Thoracic aorta (tissue), 2 donors: ENCODE results near the gene ABCF3. TPM values are rescaled to one million over a fixed set of nuclear protein-coding genes. Genes with fewer than 3 reads are reported as not detected.
"Not testable (repeated sequence)": the region's sequence is repeated elsewhere in the genome, so short reads cannot be mapped to it uniquely, and the experiment has no call there.

ENCODE experiments used
- ATAC-seq: fragments of 150-250 bp; one replicate; pipeline ENCODE4 v1.8.0; 2017; ENCODE audit warnings: low read depth; ENCODE audit not compliant: insufficient number of reproducible peaks, low FRiP score
- DNase-seq: peaks from one replicate; pipeline ENCODE4 v3.0.0-alpha.2; 2020; ENCODE audit warnings: low spot score
- H3K27ac ChIP-seq, 2 donors: fragments of 200-600 bp; sonication (generic); 1 replicate in 1 of 2; 2 replicates in 1 of 2; pipeline ENCODE4 v1.5.1; 2016; ENCODE audit warnings: mild to moderate bottlenecking in 2 of 2, moderate library complexity in 2 of 2
- H3K27me3 ChIP-seq: fragments of 200-600 bp; sonication (generic); replicated peaks from 2 replicates; pipeline ENCODE4 v1.6.0; 2016; ENCODE audit warnings: mild to moderate bottlenecking; ENCODE audit not compliant: insufficient read depth
- H3K36me3 ChIP-seq: fragments of 200-600 bp; sonication (generic); one replicate; pipeline ENCODE4 v1.5.1; 2016
- H3K4me1 ChIP-seq, 2 donors: fragments of 200-600 bp; sonication (generic); 1 replicate in 1 of 2; 2 replicates in 1 of 2; pipeline versions ENCODE4 v1.5.1 to v1.6.0; 2016; ENCODE audit warnings: low read depth in 2 of 2, mild to moderate bottlenecking in 1 of 2; ENCODE audit not compliant: control insufficient read depth in 1 of 2
- H3K4me3 ChIP-seq: fragments of 200-600 bp; sonication (generic); 2 replicates; pipeline ENCODE4 v1.5.1; 2016; ENCODE audit warnings: mild to moderate bottlenecking
- H3K9me3 ChIP-seq: fragments of 200-600 bp; sonication (generic); 2 replicates; pipeline ENCODE4 v1.5.1; 2016
- CTCF ChIP-seq: fragments of 200-600 bp; sonication (generic); IDR thresholded peaks from one replicate; pipeline ENCODE4 v1.5.1; 2019; ENCODE audit warnings: antibody characterized with exemption
- total RNA-seq, 2 donors: library from RNA; depleted of rRNA; stranded (reverse); fragments of >200 nt; gene quantifications; one replicate each; pipeline versions ENCODE4 v1.1.0 to v1.2.3, GENCODE V29; 2016

The ABCF3 gene
- total RNA-seq, 2 donors from 2014 or later = 50.2 to 62.1 TPM

DNA sequence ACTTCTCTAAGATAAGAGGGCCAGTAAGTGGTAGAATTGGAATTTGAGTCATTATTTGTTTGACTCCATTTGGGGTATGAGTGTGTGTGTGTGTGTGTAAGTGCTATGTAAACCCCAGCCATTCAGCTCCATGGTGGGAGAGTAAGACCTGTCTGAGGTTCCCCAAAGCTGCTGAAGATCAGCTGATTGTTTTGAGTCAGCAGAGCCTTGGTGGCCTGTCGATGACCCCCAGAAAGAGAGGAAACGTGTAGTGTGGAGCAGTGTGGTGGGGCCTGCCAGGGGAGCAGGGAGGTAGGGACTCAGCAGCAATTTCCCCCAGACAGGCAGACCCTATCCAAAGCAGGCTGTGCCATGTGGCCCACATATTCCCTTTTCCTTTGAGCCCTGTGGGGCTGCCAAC is 25.5 kb upstream of the ABCF3 start:
- peak overlapping the region in 1 of 2 donors; percentile 63 for H3K27ac ChIP-seq
- DNase-seq = no peak
- no peak for ATAC-seq
- H3K36me3 ChIP-seq = peaks cover 21% of the 10 kb centered on the region
- H3K4me3 ChIP-seq = peak overlapping the region; percentile 36
- H3K4me1 ChIP-seq = peaks cover 33 to 65% of the 10 kb centered on the region in 2 donors
- no peak for TF ChIP-seq CTCF
- no peaks in the 10 kb centered on the region for H3K27me3 ChIP-seq
- H3K9me3 ChIP-seq = no peaks in the 10 kb centered on the region

DNA sequence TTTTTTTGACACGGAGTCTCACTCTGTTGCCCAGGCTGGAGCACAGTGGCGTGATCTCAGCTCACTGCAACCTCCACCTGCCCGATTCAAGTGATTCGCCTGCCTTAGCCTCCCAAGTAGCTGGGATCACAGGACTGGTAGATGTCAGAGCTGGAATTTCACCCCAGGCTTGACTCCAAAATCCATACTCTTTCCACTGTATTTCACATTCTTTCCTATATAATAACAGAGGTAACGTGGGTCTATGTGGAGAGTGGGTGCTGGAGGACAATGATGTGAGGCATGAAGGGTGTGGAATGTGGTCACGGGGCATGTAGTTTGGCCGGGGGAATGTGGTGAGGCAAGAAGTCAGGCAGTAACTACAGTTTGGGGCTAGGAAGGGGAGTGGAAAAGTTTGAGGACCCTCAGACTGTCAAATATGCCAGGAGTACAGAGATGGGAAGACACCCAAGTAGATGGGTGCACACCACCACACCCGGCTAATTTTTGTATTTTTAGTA is 23.4 kb upstream of the ABCF3 start:
- H3K27me3 ChIP-seq, H3K9me3 ChIP-seq, H3K4me3 ChIP-seq, DNase-seq, ATAC-seq, H3K27ac ChIP-seq: not testable (repeated sequence)
- Histone ChIP-seq H3K4me1 (peaks cover 22 to 52% of the 10 kb centered on the region in 2 donors), H3K36me3 (peaks cover 42% of the 10 kb centered on the region)

DNA sequence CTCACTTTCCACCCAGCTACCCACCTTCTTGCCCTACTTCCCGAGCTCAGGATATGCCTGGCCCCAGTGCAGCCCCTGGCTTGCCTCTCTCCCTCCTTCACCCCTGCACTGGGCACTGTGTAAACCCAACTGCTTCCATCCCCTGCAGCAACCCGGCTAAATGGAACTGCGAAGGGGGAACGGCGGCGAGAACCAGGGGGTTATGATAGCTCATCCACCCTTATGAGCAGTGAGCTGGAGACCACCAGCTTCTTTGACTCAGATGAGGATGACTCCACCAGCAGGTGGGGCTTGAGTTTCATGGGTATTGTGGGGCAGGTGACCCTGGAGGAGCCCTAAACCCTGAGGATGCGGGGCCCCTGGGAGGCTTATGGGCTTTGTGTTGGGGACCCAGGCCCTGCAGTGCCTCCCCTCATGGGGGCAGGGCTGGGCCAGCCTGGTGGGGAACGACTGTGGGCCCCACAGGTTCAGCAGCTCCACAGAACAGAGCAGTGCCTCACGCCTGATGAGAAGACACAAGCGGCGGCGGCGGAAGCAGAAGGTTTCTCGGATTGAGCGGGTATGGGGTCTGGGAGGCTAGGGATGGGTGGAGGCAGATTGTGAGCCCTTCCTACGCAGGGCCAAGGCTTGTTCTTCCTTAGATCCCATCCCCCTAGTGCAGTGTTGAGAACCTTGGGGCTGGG is 21.2 kb upstream of the ABCF3 start:
- DNase-seq (no peak), ATAC-seq (no peak)
- Histone ChIP-seq H3K36me3 (peaks cover 60% of the 10 kb centered on the region), H3K4me3 (no peak overlapping the region), H3K27me3 (no peaks in the 10 kb centered on the region), H3K9me3 (no peaks in the 10 kb centered on the region), H3K4me1 (peaks cover 13 to 32% of the 10 kb centered on the region in 2 donors), H3K27ac (no peak overlapping the region)
- TF ChIP-seq CTCF = no peak

- DNase-seq = no peak
- no peak overlapping the region for H3K4me3 ChIP-seq
- no peak for TF ChIP-seq CTCF
- peaks cover 67% of the 10 kb centered on the region for H3K36me3 ChIP-seq
- no peak for ATAC-seq
- H3K27me3 ChIP-seq = no peaks in the 10 kb centered on the region
- H3K27ac ChIP-seq = no peak overlapping the region
- H3K9me3 ChIP-seq = no peaks in the 10 kb centered on the region
- peaks cover 8 to 26% of the 10 kb centered on the region in 2 donors for H3K4me1 ChIP-seq
These were observed 20.5 kb upstream of the ABCF3 start for GRCh38 chr3:184165543-184165942.

GRCh38 chr3:184166671-184167070 is 19.3 kb upstream of the ABCF3 start:
- peaks cover 1 to 15% of the 10 kb centered on the region in 2 donors for H3K4me1 ChIP-seq
- DNase-seq (no peak), ATAC-seq (no peak)
- no peaks in the 10 kb centered on the region for H3K9me3 ChIP-seq
- TF ChIP-seq CTCF = no peak
- peaks cover 78% of the 10 kb centered on the region for H3K36me3 ChIP-seq
- H3K27me3 ChIP-seq = no peaks in the 10 kb centered on the region
- no peak overlapping the region for H3K4me3 ChIP-seq
- no peak overlapping the region for H3K27ac ChIP-seq

DNA sequence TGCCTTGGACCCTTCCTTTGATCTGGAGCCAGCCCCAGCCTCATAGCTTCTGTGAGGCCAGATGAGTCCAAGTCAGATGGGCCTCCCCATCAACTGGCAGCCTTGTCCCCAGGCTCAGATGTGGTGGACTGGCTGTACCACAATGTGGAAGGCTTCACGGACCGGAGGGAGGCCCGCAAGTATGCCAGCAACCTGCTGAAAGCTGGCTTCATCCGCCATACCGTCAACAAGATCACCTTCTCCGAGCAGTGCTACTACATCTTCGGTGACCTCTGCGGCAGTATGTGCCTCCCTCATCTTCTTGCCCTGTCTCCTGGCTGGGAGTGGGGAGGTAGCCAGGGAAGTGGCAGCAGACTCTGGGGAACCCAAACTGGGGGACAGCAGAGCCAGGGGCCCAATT is 18.2 kb upstream of the ABCF3 start:
- DNase-seq (no peak), ATAC-seq (no peak)
- peaks cover 84% of the 10 kb centered on the region for H3K36me3 ChIP-seq
- no peak overlapping the region for H3K4me3 ChIP-seq
- peaks cover 0 to 4% of the 10 kb centered on the region in 2 donors for H3K4me1 ChIP-seq
- no peaks in the 10 kb centered on the region for H3K27me3 ChIP-seq
- no peak overlapping the region for H3K27ac ChIP-seq
- H3K9me3 ChIP-seq = no peaks in the 10 kb centered on the region
- no peak for TF ChIP-seq CTCF
